Left kidney (tissue), 2 donors: ENCODE data around the gene DNAJB1. TPM values are rescaled to one million over a fixed set of nuclear protein-coding genes. Genes with fewer than 3 reads are reported as not detected.

ENCODE experiments used
- DNase-seq: peaks from one replicate; pipeline ENCODE4 v3.0.0-alpha.2; 2013
- polyA plus RNA-seq: library from polyadenylated mRNA; unstranded; fragments of 120-200 nt; gene quantifications from one replicate; pipeline ENCODE4 v1.2.1, GENCODE V29; 2013; ENCODE audit not compliant: insufficient read length

Gene DNAJB1
- polyA plus RNA-seq, 1 donor, result 87.5 TPM

DNA sequence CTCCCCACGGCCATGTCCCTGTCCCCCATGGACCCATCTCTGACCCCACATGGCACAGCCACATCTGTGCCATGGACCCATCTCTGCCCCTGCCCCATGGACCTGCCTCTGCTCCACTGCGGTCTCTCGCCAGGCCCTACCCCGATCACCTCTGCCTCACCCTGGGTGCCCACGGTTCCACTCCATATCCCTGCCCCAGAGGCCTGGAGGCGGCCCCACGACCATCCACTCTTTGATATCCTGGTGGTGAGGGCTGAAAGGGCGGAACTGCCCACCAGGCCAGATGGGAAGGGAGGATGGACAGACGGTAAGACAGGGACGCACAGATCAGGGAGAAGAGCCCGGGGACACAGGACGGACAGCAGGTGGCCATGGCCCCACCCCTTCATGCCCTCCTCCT lies 43.4 kb downstream of the DNAJB1 start:
- DNase-seq, result no peak

DNA sequence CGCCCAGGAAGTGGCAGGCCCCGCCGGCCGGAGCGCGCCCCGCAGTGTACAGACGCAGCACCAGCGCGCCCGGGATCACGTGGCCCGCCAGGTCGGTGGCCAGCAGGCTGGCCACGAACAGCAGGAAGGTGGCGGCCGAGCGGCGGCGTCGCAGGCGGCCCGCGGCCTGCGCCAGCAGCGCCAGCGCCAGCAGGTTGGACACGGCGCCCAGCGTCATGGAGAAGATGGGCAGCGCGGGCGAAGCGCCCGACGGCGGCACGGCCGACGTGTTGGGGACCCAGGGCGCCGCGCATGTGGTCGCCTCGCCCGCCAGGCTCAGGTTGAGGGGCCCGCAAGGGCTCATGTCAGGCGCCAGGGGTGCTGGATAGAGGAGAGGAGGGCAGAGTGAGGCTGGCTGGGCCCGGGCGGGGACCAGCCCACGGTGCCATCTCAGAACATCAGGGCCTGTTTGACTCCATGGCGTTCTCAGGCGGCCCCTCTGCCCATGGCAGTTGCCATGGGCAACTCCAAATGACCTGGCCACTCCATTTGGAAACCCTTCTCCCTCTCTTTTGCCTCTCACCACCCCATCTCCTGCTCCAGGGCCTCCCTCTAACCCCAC lies 44.1 kb downstream of the DNAJB1 start:
- no peak for DNase-seq

DNA sequence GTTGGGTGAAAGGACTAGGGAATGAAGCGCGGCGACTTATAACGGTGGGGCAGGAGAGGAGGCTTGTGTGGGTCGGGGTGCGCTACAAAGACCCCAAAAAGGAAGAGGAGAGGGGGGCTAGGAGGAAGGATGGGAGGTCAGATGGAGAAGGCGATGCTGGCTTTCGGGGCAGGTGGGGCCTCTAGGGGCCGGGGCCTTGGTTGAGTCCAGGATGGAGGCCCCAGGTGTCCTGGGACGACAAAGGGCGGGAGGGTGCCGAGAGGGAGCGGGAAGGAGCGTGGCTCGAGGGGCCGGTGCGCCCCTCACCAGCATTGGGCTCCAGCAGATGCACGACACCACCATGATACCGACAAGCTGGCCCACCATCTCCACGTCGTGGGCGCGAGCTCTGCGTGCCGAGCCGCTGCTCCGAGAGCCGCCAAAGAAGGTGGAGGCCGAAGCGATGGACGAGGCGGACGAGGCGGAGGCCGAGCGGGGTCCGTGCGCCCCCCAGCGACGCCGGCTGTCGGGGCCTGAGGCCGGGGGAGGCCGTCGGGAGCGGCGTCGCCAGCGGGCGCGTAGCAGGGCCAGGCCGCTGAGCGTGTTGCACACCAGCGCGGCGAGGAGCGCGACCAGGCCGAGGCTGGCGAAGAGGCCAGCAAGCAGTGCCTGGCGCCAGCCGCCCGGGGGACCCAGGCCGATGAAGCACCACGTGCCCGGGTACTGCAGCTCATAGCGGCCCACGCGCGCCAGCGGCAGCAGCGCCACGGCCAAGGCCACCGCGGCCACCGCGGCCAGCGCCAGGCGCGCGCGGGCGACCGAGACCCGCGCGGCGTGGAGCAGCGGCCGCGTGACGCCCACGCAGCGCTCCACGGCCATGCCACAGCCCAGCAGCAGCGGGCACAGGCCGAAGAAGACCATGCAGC lies 44.9 kb downstream of the DNAJB1 start:
- DNase-seq, result no peak

DNA sequence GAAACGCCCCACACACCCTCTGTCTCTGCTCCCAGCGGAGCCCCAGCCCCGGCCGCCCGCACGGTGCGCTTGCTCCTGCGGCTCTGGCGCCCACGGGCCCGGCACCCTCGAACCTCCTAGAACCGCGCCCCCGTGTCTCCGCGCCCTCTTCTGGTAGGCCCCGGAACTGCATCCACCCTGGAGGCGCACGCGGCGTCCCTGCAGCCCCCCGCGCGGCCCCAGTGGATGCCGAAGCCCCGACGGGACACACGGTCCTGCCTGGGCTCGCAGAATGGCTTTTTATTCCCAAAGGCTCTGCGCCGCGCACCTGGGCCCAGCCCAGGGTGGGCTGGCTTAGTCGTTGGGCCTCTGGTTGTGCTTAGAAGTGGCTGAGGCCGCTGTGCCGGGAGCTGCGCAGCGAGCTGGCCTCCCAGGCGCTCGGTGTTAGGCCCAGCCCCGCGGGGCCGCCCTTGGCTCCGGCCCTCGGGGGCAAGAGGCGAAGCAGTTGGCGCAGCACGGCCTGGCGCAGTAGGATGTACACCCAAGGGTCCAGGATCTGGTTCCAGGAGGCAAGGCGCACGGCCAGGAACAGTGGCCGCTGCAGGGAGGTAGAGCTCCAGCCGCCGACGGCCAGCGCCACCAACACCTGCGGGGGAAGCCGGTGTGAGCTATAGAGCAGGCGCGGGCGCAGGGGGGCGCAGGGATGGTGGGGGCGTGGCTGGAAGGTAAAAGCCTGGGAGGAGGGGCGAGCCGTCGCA lies 45.8 kb downstream of the DNAJB1 start:
- DNase-seq, result peak; percentile 59

DNA sequence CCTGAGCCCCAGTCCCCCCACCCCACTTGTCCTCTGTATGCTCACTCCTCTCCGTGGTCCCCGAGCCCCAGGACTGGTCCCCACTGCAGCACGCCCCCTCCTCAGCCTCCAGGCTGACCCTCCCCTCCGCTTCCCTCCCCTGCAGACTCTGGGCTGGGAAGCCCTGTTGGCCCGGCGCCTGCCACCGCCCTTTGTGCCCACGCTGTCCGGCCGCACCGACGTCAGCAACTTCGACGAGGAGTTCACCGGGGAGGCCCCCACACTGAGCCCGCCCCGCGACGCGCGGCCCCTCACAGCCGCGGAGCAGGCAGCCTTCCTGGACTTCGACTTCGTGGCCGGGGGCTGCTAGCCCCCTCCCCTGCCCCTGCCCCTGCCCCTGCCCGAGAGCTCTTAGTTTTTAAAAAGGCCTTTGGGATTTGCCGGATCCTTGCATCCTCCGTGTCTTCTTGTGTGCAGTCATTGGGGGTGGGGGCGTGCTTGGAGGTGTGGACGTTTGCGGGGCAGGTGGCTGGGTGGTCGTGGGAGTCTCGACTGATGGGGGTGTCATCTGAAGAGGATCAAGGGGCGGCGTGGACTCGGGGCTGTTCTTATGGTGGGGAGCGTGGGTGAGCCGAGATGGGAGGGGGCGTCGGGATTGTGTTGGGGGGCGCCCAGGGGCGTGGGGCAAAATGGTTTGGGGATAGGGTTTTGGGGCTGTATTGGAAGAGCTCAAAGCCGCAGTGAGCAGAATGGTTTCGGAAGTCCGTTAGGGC lies 46.6 kb downstream of the DNAJB1 start:
- DNase-seq, result no peak

DNA sequence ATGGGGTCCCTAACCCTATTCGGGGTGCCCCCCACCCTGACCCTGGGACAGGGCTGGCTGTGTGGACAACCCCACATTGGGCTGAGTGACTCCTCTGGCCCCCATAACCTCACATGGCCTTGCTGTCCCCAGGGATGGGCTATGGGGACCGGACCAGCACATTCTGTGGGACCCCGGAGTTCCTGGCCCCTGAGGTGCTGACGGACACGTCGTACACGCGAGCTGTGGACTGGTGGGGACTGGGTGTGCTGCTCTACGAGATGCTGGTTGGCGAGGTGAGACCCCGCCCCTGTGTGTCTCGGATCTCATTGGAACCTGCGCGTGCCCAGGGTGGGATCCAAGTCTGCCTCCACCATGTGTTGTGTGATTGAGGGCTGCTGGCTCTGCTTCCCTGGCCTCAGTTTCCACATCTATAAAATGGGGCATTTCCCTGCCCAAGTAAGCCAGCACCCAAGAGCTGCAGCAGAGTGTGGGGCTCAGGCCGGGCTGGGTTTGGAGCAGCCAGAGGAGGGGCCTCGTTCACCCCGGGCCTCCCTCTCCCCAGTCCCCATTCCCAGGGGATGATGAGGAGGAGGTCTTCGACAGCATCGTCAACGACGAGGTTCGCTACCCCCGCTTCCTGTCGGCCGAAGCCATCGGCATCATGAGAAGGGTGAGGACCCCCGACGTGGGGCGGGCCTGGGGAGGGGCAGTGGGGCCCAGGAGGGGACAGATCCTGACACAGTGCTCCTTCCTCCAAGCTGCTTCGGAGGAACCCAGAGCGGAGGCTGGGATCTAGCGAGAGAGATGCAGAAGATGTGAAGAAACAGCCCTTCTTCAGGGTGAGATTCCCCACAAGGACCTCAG lies 47.9 kb downstream of the DNAJB1 start:
- no peak for DNase-seq

DNA sequence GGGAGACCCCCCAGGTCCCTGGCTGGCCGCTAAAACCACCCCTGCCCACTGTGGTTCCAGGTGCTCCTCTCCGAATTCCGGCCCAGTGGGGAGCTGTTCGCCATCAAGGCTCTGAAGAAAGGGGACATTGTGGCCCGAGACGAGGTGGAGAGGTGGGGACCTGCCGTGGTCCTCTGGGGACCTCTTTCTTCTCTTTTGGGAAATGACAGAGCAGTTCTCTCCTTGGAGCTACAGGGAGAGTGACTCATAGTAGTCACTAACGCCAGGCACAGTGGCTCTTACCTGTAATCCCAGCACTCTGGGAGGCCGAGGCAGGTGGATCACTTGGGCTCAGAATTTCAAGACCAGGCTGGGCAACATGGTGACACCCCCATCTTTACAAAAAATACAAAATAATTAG lies 50.4 kb downstream of the DNAJB1 start:
- DNase-seq, result no peak

DNA sequence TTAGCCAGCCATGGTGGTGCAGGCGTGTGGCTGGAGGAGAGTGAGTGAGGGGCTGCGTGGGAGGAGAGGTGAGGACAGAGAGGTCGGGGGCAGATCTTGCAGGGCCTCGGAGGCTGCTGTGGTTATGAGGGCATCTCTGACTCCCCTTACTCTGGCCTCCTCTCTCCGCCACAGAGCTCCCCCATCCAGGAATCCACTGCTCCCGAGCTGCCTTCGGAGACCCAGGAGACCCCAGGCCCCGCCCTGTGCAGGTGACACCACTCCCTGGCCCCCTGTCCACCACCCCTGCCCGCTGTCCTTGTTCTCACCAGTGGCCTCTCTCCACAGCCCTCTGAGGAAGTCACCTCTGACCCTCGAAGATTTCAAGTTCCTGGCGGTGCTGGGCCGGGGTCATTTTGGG lies 50.8 kb downstream of the DNAJB1 start:
- no peak for DNase-seq

Other genes starting within 250 kb of the DNAJB1 start
- 16.4 TPM for gene ADGRE5, start 137.0 kb downstream of the DNAJB1 start, polyA plus RNA-seq
- gene DDX39A, start 99.1 kb downstream of the DNAJB1 start, polyA plus RNA-seq, result 59.2 TPM
- gene PKN1, start 85.1 kb downstream of the DNAJB1 start, polyA plus RNA-seq, result 82.1 TPM
- 1.6 TPM for gene PTGER1, start 43.0 kb downstream of the DNAJB1 start, polyA plus RNA-seq
- gene GIPC1, start 22.3 kb downstream of the DNAJB1 start, polyA plus RNA-seq, result 67.3 TPM
- 131 TPM for gene TECR, start 11.2 kb upstream of the DNAJB1 start, polyA plus RNA-seq
- gene NDUFB7, start 53.7 kb upstream of the DNAJB1 start, polyA plus RNA-seq, result 67.4 TPM
- gene CLEC17A, start 64.7 kb upstream of the DNAJB1 start, polyA plus RNA-seq, result 0.07 TPM
- gene ADGRE3, start 156.4 kb upstream of the DNAJB1 start, polyA plus RNA-seq, result not detected
- 28.8 TPM for gene ZNF333, start 171.7 kb upstream of the DNAJB1 start, polyA plus RNA-seq